ENCODE measurements around the gene ACER3. TPM values are rescaled to one million over a fixed set of nuclear protein-coding genes. Genes with fewer than 3 reads are reported as not detected.

Gene ACER3
- total and polyA plus RNA-seq, 2 donors (not counting 1 experiment from before 2014, with no cell fraction given): 3.3 to 12.9 TPM

DNA sequence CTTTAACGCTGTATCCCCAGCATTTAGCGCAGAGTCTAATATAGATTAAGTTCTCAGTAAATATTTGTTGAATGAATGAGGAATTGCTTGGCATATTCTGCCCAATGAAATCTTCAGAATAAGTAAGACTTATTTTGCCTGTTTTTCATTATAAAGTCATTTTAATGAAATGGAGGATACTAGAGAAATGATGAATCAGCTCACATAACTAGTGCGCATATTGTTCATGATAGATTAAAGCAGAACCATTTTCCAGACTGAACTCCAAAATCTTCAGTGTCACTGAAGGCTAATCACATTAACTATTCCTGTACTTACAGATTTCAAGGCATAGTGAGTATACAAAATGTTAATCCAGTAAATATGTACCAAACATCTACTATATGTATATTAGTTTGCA lies 29.6 kb downstream of the ACER3 start:
- H3K9me3 ChIP-seq (ENCODE audit: control extremely low read depth in 1 of 3, control insufficient read depth in 2 of 3, insufficient read depth in 1 of 3, low read length in 2 of 3): no peaks in the 10 kb centered on the region
- no peak for TF ChIP-seq EZH2 (IDR thresholded peaks at IDR 0.05; ENCODE audit: borderline replicate concordance, insufficient read depth, low read depth, low read length, poor library complexity, severe bottlenecking)
- TF ChIP-seq, protein P1, sequence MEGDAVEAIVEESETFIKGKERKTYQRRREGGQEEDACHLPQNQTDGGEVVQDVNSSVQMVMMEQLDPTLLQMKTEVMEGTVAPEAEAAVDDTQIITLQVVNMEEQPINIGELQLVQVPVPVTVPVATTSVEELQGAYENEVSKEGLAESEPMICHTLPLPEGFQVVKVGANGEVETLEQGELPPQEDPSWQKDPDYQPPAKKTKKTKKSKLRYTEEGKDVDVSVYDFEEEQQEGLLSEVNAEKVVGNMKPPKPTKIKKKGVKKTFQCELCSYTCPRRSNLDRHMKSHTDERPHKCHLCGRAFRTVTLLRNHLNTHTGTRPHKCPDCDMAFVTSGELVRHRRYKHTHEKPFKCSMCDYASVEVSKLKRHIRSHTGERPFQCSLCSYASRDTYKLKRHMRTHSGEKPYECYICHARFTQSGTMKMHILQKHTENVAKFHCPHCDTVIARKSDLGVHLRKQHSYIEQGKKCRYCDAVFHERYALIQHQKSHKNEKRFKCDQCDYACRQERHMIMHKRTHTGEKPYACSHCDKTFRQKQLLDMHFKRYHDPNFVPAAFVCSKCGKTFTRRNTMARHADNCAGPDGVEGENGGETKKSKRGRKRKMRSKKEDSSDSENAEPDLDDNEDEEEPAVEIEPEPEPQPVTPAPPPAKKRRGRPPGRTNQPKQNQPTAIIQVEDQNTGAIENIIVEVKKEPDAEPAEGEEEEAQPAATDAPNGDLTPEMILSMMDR (IDR thresholded peaks at IDR 0.05): no peak
- H2AFZ ChIP-seq (ENCODE audit: insufficient read depth, low read depth, low read length, poor library complexity, severe bottlenecking): no peak overlapping the region
- H3K4me2 ChIP-seq (replicated peaks; ENCODE audit: low read depth, low read length, poor library complexity, severe bottlenecking): no peak overlapping the region
- intact Hi-C loops (cut with micrococcal nuclease): no loop called here
- H4K20me1 ChIP-seq (ENCODE audit: control insufficient read depth, insufficient read depth, low read length, poor library complexity, severe bottlenecking): peaks cover 4% of the 10 kb centered on the region
- ChIA-PET POLR2A (no interaction called here), CTCF (no interaction called here)
- Mint-ChIP-seq H3K4me3 (no peak overlapping the region), H3K9me3 (ENCODE audit: insufficient read depth) (no peaks in the 10 kb centered on the region), H3K27me3 (no peaks in the 10 kb centered on the region), H3K27ac (no peak overlapping the region), H3K4me1 (no peaks in the 10 kb centered on the region)
- H3K36me3 ChIP-seq (replicated peaks in 1 of 2; ENCODE audit: control extremely low read depth in 1 of 2, control insufficient read depth in 1 of 2, extremely low read depth in 1 of 2, insufficient read depth in 2 of 2, low read length in 1 of 2): peaks cover 0 to 2% of the 10 kb centered on the region in 2 experiments
- no peak overlapping the region for H3K27ac ChIP-seq (ENCODE audit: low read length in 2 of 2)
- H3K4me1 ChIP-seq (ENCODE audit: control insufficient read depth in 2 of 2, insufficient read depth in 2 of 2, low read length in 2 of 2): no peaks in the 10 kb centered on the region
- no peaks in the 10 kb centered on the region for H3K27me3 ChIP-seq (replicated peaks in 1 of 4; ENCODE audit: control extremely low read depth in 1 of 4, control insufficient read depth in 3 of 4, insufficient read depth in 4 of 4, low read length in 3 of 4)
- no peak overlapping the region for H3K9ac ChIP-seq (ENCODE audit: low read length)
- H3K4me3 ChIP-seq (ENCODE audit: control extremely low read depth in 1 of 5, extremely low read depth in 1 of 5, insufficient read depth in 1 of 5, low read depth in 2 of 5, low read length in 4 of 5): no peak overlapping the region
- ATAC-seq (ENCODE audit: low read depth) (no peak), DNase-seq (no peak)
- WGBS (ENCODE audit: insufficient coverage): no CpG with 5 or more reads among the region's 3 CpGs
- peaks cover 15% of the 10 kb centered on the region for H3K79me2 ChIP-seq (ENCODE audit: control insufficient read depth, insufficient read depth, low read length)

DNA sequence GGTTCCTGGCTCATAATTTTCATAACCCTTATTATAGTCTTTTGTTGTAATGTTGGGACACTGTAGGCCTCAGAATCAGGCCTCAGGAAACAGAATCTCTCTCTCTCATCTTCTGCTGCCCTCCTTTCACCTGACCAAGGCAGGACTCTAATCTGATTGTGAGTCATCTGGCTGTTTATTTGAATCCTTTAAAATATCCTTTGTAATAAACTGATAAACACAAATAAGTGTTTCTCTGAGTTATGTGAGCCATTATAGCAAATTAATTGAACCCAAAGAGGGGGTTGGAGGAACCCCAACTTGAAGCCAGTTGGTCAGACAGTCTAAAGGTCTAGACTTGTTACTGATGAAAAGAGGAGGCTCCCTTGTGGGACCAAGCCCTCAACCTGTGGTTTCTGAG lies 30.6 kb downstream of the ACER3 start:
- H3K4me3 ChIP-seq (ENCODE audit: control extremely low read depth in 1 of 5, extremely low read depth in 1 of 5, insufficient read depth in 1 of 5, low read depth in 2 of 5, low read length in 4 of 5): no peak overlapping the region
- no peak overlapping the region for H2AFZ ChIP-seq (ENCODE audit: insufficient read depth, low read depth, low read length, poor library complexity, severe bottlenecking)
- no peaks in the 10 kb centered on the region for H4K20me1 ChIP-seq (ENCODE audit: control insufficient read depth, insufficient read depth, low read length, poor library complexity, severe bottlenecking)
- Mint-ChIP-seq H3K9me3 (ENCODE audit: insufficient read depth) (no peaks in the 10 kb centered on the region), H3K4me3 (no peak overlapping the region), H3K4me1 (no peaks in the 10 kb centered on the region), H3K27ac (no peak overlapping the region), H3K27me3 (no peaks in the 10 kb centered on the region)
- H3K4me2 ChIP-seq (replicated peaks; ENCODE audit: low read depth, low read length, poor library complexity, severe bottlenecking): no peak overlapping the region
- ATAC-seq (ENCODE audit: low read depth) (no peak), DNase-seq (no peak)
- no peaks in the 10 kb centered on the region for H3K9me3 ChIP-seq (ENCODE audit: control extremely low read depth in 1 of 3, control insufficient read depth in 2 of 3, insufficient read depth in 1 of 3, low read length in 2 of 3)
- no peak overlapping the region for H3K27ac ChIP-seq (ENCODE audit: low read length in 2 of 2)
- POLR2A ChIA-PET: no interaction called here
- intact Hi-C loops (cut with micrococcal nuclease): no loop called here
- H3K36me3 ChIP-seq (replicated peaks in 1 of 2; ENCODE audit: control extremely low read depth in 1 of 2, control insufficient read depth in 1 of 2, extremely low read depth in 1 of 2, insufficient read depth in 2 of 2, low read length in 1 of 2): peaks cover 0 to 2% of the 10 kb centered on the region in 2 experiments
- H3K4me1 ChIP-seq (ENCODE audit: control insufficient read depth in 2 of 2, insufficient read depth in 2 of 2, low read length in 2 of 2): no peaks in the 10 kb centered on the region
- H3K79me2 ChIP-seq (ENCODE audit: control insufficient read depth, insufficient read depth, low read length): peaks cover 5% of the 10 kb centered on the region
- CTCF ChIA-PET: no interaction called here
- no peak overlapping the region for H3K9ac ChIP-seq (ENCODE audit: low read length)
- no peaks in the 10 kb centered on the region for H3K27me3 ChIP-seq (replicated peaks in 1 of 4; ENCODE audit: control extremely low read depth in 1 of 4, control insufficient read depth in 3 of 4, insufficient read depth in 4 of 4, low read length in 3 of 4)
- TF ChIP-seq, protein P1 (IDR thresholded peaks at IDR 0.05): no peak
- no peak for TF ChIP-seq EZH2 (IDR thresholded peaks at IDR 0.05; ENCODE audit: borderline replicate concordance, insufficient read depth, low read depth, low read length, poor library complexity, severe bottlenecking)
